GM18508 (cell line): ENCODE results near the gene PPP2R5B.

Experiments
- ATAC-seq: cut with Tn5 transposase; IDR thresholded peaks from one replicate; pipeline ENCODE4 v1.9.1; 2021; ENCODE audit warnings: moderate number of reproducible peaks; ENCODE audit not compliant: insufficient read depth, unreplicated experiment

Gene PPP2R5B

GRCh38 chr11:64923944-64924909 is at the start of gene PPP2R5B:
TSS of gene PPP2R5B (plus strand) at chr11:64924689. CDS start at chr11:64925735, 1,046 bp downstream.
- peak; percentile 46 for ATAC-seq

GRCh38 chr11:64875369-64876228 is 48.9 kb upstream of the PPP2R5B start:
- ATAC-seq: no peak

GRCh38 chr11:64876229-64876750 is 48.2 kb upstream of the PPP2R5B start:
- no peak for ATAC-seq

- ATAC-seq: no peak
Measured at GRCh38 chr11:64876835-64877341, 47.6 kb upstream of the PPP2R5B start.

GRCh38 chr11:64877390-64878222 is 46.9 kb upstream of the PPP2R5B start:
- ATAC-seq: no peak

GRCh38 chr11:64878223-64878493 is 46.3 kb upstream of the PPP2R5B start:
- no peak for ATAC-seq

- ATAC-seq: peak; percentile 41
Measured at GRCh38 chr11:64878494-64879243, 45.8 kb upstream of the PPP2R5B start, which contains the start of gene EHD1. TSS of gene EHD1 (minus strand) at chr11:64878621. CDS start at chr11:64878464, 157 bp downstream.

- no peak for ATAC-seq
Measured at GRCh38 chr11:64879244-64879900, 45.1 kb upstream of the PPP2R5B start.

GRCh38 chr11:64880240-64881001 is 44.1 kb upstream of the PPP2R5B start:
- no peak for ATAC-seq

- no peak for ATAC-seq
Measured at GRCh38 chr11:64881476-64881875, 43.0 kb upstream of the PPP2R5B start.

- ATAC-seq: no peak
Measured at GRCh38 chr11:64882243-64882642, 42.2 kb upstream of the PPP2R5B start.

GRCh38 chr11:64883575-64883974 is 40.9 kb upstream of the PPP2R5B start:
- ATAC-seq: no peak

GRCh38 chr11:64884019-64884418 is 40.5 kb upstream of the PPP2R5B start:
- ATAC-seq: no peak

GRCh38 chr11:64885367-64886286 is 38.9 kb upstream of the PPP2R5B start:
- no peak for ATAC-seq

- ATAC-seq: no peak
Measured at GRCh38 chr11:64887234-64887756, 37.2 kb upstream of the PPP2R5B start.

- ATAC-seq: no peak
Measured at GRCh38 chr11:64887757-64888405, 36.6 kb upstream of the PPP2R5B start.
